Uterus (tissue), 2 donors: Measurements from ENCODE around the gene KITLG.

ENCODE experiments used
- CTCF ChIP-seq, 4 experiments: fragments of 200-600 bp in 2 of 4; fragments of 450-650 bp in 2 of 4; sonication (generic) in 2 of 4; IDR thresholded peaks; one replicate each; pipeline ENCODE4 v1.5.1; 2016 to 2019; ENCODE audit warnings: antibody characterized with exemption in 4 of 4, mild to moderate bottlenecking in 2 of 4, moderate library complexity in 1 of 4
- POLR2A ChIP-seq, 2 donors: fragments of 450-650 bp; IDR thresholded peaks; one replicate each; pipeline ENCODE4 v1.6.1; 2016; ENCODE audit warnings: antibody characterized with exemption in 2 of 2, mild to moderate bottlenecking in 1 of 2, moderate library complexity in 1 of 2

- no peak for TF ChIP-seq CTCF (IDR thresholded peaks at IDR 0.05)
- TF ChIP-seq POLR2A (IDR thresholded peaks at IDR 0.05) = no peak
Observed at GRCh38 chr12:88595697-88596096, 15.4 kb upstream of the KITLG start.
